B cell (primary cell): Measurements from ENCODE around the gene PPP3CA.

ENCODE experiments used
- CTCF ChIP-seq: fragments of 200-600 bp; IDR thresholded peaks from one replicate; pipeline ENCODE4 v1.8.0; 2022; ENCODE audit warnings: antibody characterized with exemption, mild to moderate bottlenecking
- EZH2 ChIP-seq: IDR thresholded peaks from 2 replicates; pipeline ENCODE4 v1.6.1; 2012; ENCODE audit warnings: borderline replicate concordance, low read depth, mild to moderate bottlenecking, moderate library complexity, low read length; ENCODE audit not compliant: insufficient read depth, poor library complexity, severe bottlenecking

- TF ChIP-seq CTCF = peak; percentile 77
- TF ChIP-seq EZH2 = no peak
Measured at GRCh38 chr4:101169044-101170014, 178.0 kb downstream of the PPP3CA start.
